Colonic mucosa (tissue), 4 donors: ENCODE data around the gene CTNNBIP1. TPM values are rescaled to one million over a fixed set of nuclear protein-coding genes. Genes with fewer than 3 reads are reported as not detected.

Source experiments
- DNase-seq: peaks from one replicate; pipeline ENCODE4 v3.0.0-alpha.2; 2020
- H3K27ac ChIP-seq: fragments of 200-600 bp; one replicate; pipeline ENCODE4 v1.8.0; 2021
- H3K27me3 ChIP-seq: fragments of 200-600 bp; one replicate; pipeline ENCODE4 v1.8.0; 2021
- H3K36me3 ChIP-seq: fragments of 200-600 bp; one replicate; pipeline ENCODE4 v1.8.0; 2021
- H3K4me1 ChIP-seq: fragments of 200-600 bp; one replicate; pipeline ENCODE4 v1.8.0; 2021; ENCODE audit warnings: mild to moderate bottlenecking
- H3K4me3 ChIP-seq: fragments of 200-600 bp; one replicate; pipeline ENCODE4 v1.8.0; 2021
- H3K9ac ChIP-seq, 2 donors: one replicate each; pipeline ENCODE4 v1.7.0; 2013; ENCODE audit warnings: control low read depth in 2 of 2, low read depth in 2 of 2, low read length in 2 of 2
- H3K9me3 ChIP-seq: fragments of 200-600 bp; one replicate; pipeline ENCODE4 v1.8.0; 2021
- CTCF ChIP-seq: fragments of 200-600 bp; IDR thresholded peaks from one replicate; pipeline ENCODE4 v1.8.0; 2022; ENCODE audit warnings: antibody characterized with exemption, mild to moderate bottlenecking
- intact Hi-C: fragments of 100-400 bp; cut with DNase I; formaldehyde crosslinking; loops from one replicate; pipeline ENCODE4 v1.14.1; 2022
- total RNA-seq, 2 donors: library from RNA; stranded (reverse); fragmentation: NEBNext Ultra II Directional in 1 of 2; extraction: Animal tissue kit (Norgen Biotek cat#: 25700) in 1 of 2; gene quantifications; one replicate each; pipeline ENCODE4 v1.2.1, GENCODE V29; 2021
- donor health status: healthy.
- donor health status: DM: no; HTN: no; CAD: no.
- donor health status: DM: no; HTN: no; CAD: no.

The CTNNBIP1 gene
- total RNA-seq, 2 donors from 2014 or later = 28.1 to 30.1 TPM

GRCh38 chr1:9903801-9904527, 6.1 kb downstream of the CTNNBIP1 start:
- H3K4me1 ChIP-seq = peaks cover 13% of the 10 kb centered on the region
- no peak for DNase-seq
- no peaks in the 10 kb centered on the region for H3K9me3 ChIP-seq
- no peak for TF ChIP-seq CTCF
- H3K36me3 ChIP-seq = no peaks in the 10 kb centered on the region
- H3K4me3 ChIP-seq = no peak overlapping the region
- H3K9ac ChIP-seq = no peak overlapping the region
- intact Hi-C loops = no loop called here
- no peaks in the 10 kb centered on the region for H3K27me3 ChIP-seq
- no peak overlapping the region for H3K27ac ChIP-seq

GRCh38 chr1:9902060-9902452, 8.0 kb downstream of the CTNNBIP1 start:
- no peaks in the 10 kb centered on the region for H3K27me3 ChIP-seq
- no peak for TF ChIP-seq CTCF
- H3K4me1 ChIP-seq = peaks cover 13% of the 10 kb centered on the region
- H3K4me3 ChIP-seq = no peak overlapping the region
- no peak overlapping the region for H3K27ac ChIP-seq
- intact Hi-C loops = no loop called here
- DNase-seq = no peak
- H3K9me3 ChIP-seq = no peaks in the 10 kb centered on the region
- no peaks in the 10 kb centered on the region for H3K36me3 ChIP-seq
- no peak overlapping the region for H3K9ac ChIP-seq

- Histone ChIP-seq H3K4me3 (no peak overlapping the region), H3K27me3 (no peaks in the 10 kb centered on the region), H3K4me1 (peaks cover 13% of the 10 kb centered on the region), H3K36me3 (no peaks in the 10 kb centered on the region), H3K9ac (peak overlapping the region in 1 of 2 donors; percentile 73), H3K27ac (no peak overlapping the region), H3K9me3 (no peaks in the 10 kb centered on the region)
- no peak for TF ChIP-seq CTCF
- intact Hi-C loops = no loop called here
- peak; percentile 44 for DNase-seq
Measured at GRCh38 chr1:9901148-9902059, 8.7 kb downstream of the CTNNBIP1 start.

GRCh38 chr1:9900142-9901043, 9.7 kb downstream of the CTNNBIP1 start:
- intact Hi-C loops = no loop called here
- Histone ChIP-seq H3K9ac (peak overlapping the region in 1 of 2 donors; percentile 73), H3K4me1 (peaks cover 13% of the 10 kb centered on the region), H3K27me3 (no peaks in the 10 kb centered on the region), H3K27ac (peak overlapping the region; percentile 67), H3K36me3 (no peaks in the 10 kb centered on the region), H3K4me3 (no peak overlapping the region), H3K9me3 (no peaks in the 10 kb centered on the region)
- peak; percentile 76 for DNase-seq
- no peak for TF ChIP-seq CTCF

GRCh38 chr1:9894115-9894514, 16.0 kb downstream of the CTNNBIP1 start:
- intact Hi-C loops = no loop called here
- H3K27me3 ChIP-seq = no peaks in the 10 kb centered on the region
- no peak for DNase-seq
- no peaks in the 10 kb centered on the region for H3K36me3 ChIP-seq
- TF ChIP-seq CTCF = no peak
- no peak overlapping the region for H3K9ac ChIP-seq
- no peaks in the 10 kb centered on the region for H3K9me3 ChIP-seq
- H3K4me3 ChIP-seq = no peak overlapping the region
- H3K27ac ChIP-seq = no peak overlapping the region
- no peaks in the 10 kb centered on the region for H3K4me1 ChIP-seq
